ENCODE data around the gene USP16.
"Not testable (repeated sequence)": the region's sequence is repeated elsewhere in the genome, so short reads cannot be mapped to it uniquely, and the experiment has no call there.

The USP16 gene

GRCh38 chr21:29056005-29056404 lies 31.5 kb downstream of the USP16 start:
- Mint-ChIP-seq H3K36me3 (peaks cover 10 to 14% of the 10 kb centered on the region in 2 donors), H3K27ac (peak overlapping the region; percentile 9), H3K4me3 (no peak overlapping the region), H3K9me3 (no peaks in the 10 kb centered on the region), H3K27me3 (no peaks in the 10 kb centered on the region), H3K4me1 (peaks cover 0 to 7% of the 10 kb centered on the region in 2 donors)
- ATAC-seq (replicated peaks) (no peak), DNase-seq (no peak)

GRCh38 chr21:29056538-29057050 lies 32.1 kb downstream of the USP16 start:
- Mint-ChIP-seq H3K27me3 (no peaks in the 10 kb centered on the region), H3K27ac (peak overlapping the region; percentile 9), H3K4me3 (no peak overlapping the region), H3K9me3 (no peaks in the 10 kb centered on the region), H3K4me1 (peaks cover 0 to 7% of the 10 kb centered on the region in 2 donors), H3K36me3 (peaks cover 15 to 20% of the 10 kb centered on the region in 2 donors)
- ATAC-seq (replicated peaks) (no peak), DNase-seq (no peak)

- H3K4me3 Mint-ChIP-seq = no peak overlapping the region
- H3K27ac Mint-ChIP-seq = peak overlapping the region; percentile 57
- H3K4me1 Mint-ChIP-seq = peaks cover 5 to 9% of the 10 kb centered on the region in 2 donors
- no peaks in the 10 kb centered on the region for H3K9me3 Mint-ChIP-seq
- peak; percentile 80 to 93 for ATAC-seq (replicated peaks)
- no peak for DNase-seq
- H3K36me3 Mint-ChIP-seq = peaks cover 29 to 51% of the 10 kb centered on the region in 2 donors
- H3K27me3 Mint-ChIP-seq = no peaks in the 10 kb centered on the region
Measured at GRCh38 chr21:29064850-29065481, 40.5 kb downstream of the USP16 start.

GRCh38 chr21:29072873-29073221 lies 48.4 kb downstream of the USP16 start:
- ATAC-seq (replicated peaks) (no peak), DNase-seq (no peak)
- Mint-ChIP-seq H3K27ac (peak overlapping the region; percentile 100), H3K36me3 (peaks cover 20 to 30% of the 10 kb centered on the region in 2 donors), H3K4me3 (peak overlapping the region; percentile 97 to 99), H3K27me3 (no peaks in the 10 kb centered on the region), H3K4me1 (peaks cover 28 to 33% of the 10 kb centered on the region in 2 donors), H3K9me3 (peaks cover 0 to 1% of the 10 kb centered on the region in 2 donors)

- peak within 1 kb of the TSS; percentile 100 for H3K27ac Mint-ChIP-seq
- peak; percentile 99 for DNase-seq
- no peaks in the 10 kb centered on the region for H3K27me3 Mint-ChIP-seq
- peaks cover 28 to 39% of the 10 kb centered on the region in 2 donors for H3K4me1 Mint-ChIP-seq
- H3K4me3 Mint-ChIP-seq = peak within 1 kb of the TSS; percentile 97 to 99
- peaks cover 0 to 1% of the 10 kb centered on the region in 2 donors for H3K9me3 Mint-ChIP-seq
- ATAC-seq (replicated peaks) = peak; percentile 91 to 93
- peaks cover 20 to 30% of the 10 kb centered on the region in 2 donors for H3K36me3 Mint-ChIP-seq
Measured at GRCh38 chr21:29073222-29074006, 48.9 kb downstream of the USP16 start, which contains the start of gene CCT8. Gene CCT8 (minus strand): TSS chr21:29073648. CDS start chr21:29073590, 58 bp downstream.

- Mint-ChIP-seq H3K9me3 (peaks cover 0 to 1% of the 10 kb centered on the region in 2 donors), H3K27me3 (no peaks in the 10 kb centered on the region), H3K4me1 (peaks cover 33 to 45% of the 10 kb centered on the region in 2 donors), H3K4me3 (peak overlapping the region; percentile 97 to 99), H3K36me3 (peaks cover 20 to 35% of the 10 kb centered on the region in 2 donors), H3K27ac (peak overlapping the region; percentile 100)
- ATAC-seq (replicated peaks) = peak; percentile 29 to 34
- DNase-seq = no peak
Measured at GRCh38 chr21:29074007-29074376, 49.5 kb downstream of the USP16 start.

GRCh38 chr21:29074783-29075182 lies 50.3 kb downstream of the USP16 start:
- peaks cover 39 to 53% of the 10 kb centered on the region in 2 donors for H3K4me1 Mint-ChIP-seq
- peaks cover 0 to 1% of the 10 kb centered on the region in 2 donors for H3K9me3 Mint-ChIP-seq
- no peak for DNase-seq
- H3K27me3 Mint-ChIP-seq = no peaks in the 10 kb centered on the region
- peak overlapping the region; percentile 57 for H3K27ac Mint-ChIP-seq
- no peak for ATAC-seq (replicated peaks)
- peak overlapping the region in 1 of 2 donors; percentile 45 for H3K4me3 Mint-ChIP-seq
- H3K36me3 Mint-ChIP-seq = peaks cover 18 to 32% of the 10 kb centered on the region in 2 donors

- H3K27me3 Mint-ChIP-seq = no peaks in the 10 kb centered on the region
- H3K4me3 Mint-ChIP-seq = peak overlapping the region in 1 of 2 donors; percentile 92
- DNase-seq (no peak), ATAC-seq (replicated peaks) (no peak)
- peaks cover 48 to 62% of the 10 kb centered on the region in 2 donors for H3K4me1 Mint-ChIP-seq
- peaks cover 0 to 1% of the 10 kb centered on the region in 2 donors for H3K9me3 Mint-ChIP-seq
- H3K36me3 Mint-ChIP-seq = peaks cover 21 to 32% of the 10 kb centered on the region in 2 donors
- H3K27ac Mint-ChIP-seq = peak overlapping the region; percentile 98
Measured at GRCh38 chr21:29075706-29076466, 51.4 kb downstream of the USP16 start.

GRCh38 chr21:29076731-29077640 lies 52.5 kb downstream of the USP16 start:
- peak overlapping the region; percentile 98 for H3K27ac Mint-ChIP-seq
- H3K27me3 Mint-ChIP-seq; ATAC-seq (replicated peaks); H3K9me3 Mint-ChIP-seq: not testable (repeated sequence)
- peak; percentile 82 for DNase-seq
- peak overlapping the region; percentile 92 to 94 for H3K4me3 Mint-ChIP-seq
- H3K4me1 Mint-ChIP-seq = peaks cover 42 to 55% of the 10 kb centered on the region in 2 donors
- peaks cover 16 to 25% of the 10 kb centered on the region in 2 donors for H3K36me3 Mint-ChIP-seq

GRCh38 chr21:29077651-29078090 lies 53.2 kb downstream of the USP16 start:
- H3K4me1 Mint-ChIP-seq = peaks cover 38 to 48% of the 10 kb centered on the region in 2 donors

GRCh38 chr21:29078869-29079767 lies 54.6 kb downstream of the USP16 start:
- Mint-ChIP-seq H3K36me3 (peaks cover 6 to 11% of the 10 kb centered on the region in 2 donors), H3K9me3 (peaks cover 0 to 1% of the 10 kb centered on the region in 2 donors), H3K4me1 (peaks cover 33 to 43% of the 10 kb centered on the region in 2 donors), H3K27me3 (no peaks in the 10 kb centered on the region), H3K4me3 (peak overlapping the region; percentile 29 to 44), H3K27ac (peak overlapping the region; percentile 80)
- peak; percentile 74 for DNase-seq
- peak; percentile 81 to 88 for ATAC-seq (replicated peaks)

More at GRCh38 chr21:29077651-29078090, 53.2 kb downstream of the USP16 start:
- Mint-ChIP-seq H3K27ac (peak overlapping the region; percentile 98), H3K27me3 (no peaks in the 10 kb centered on the region), H3K36me3 (peaks cover 11 to 20% of the 10 kb centered on the region in 2 donors), H3K9me3 (peaks cover 0 to 1% of the 10 kb centered on the region in 2 donors), H3K4me3 (peak overlapping the region; percentile 92 to 94)
- DNase-seq (peak; percentile 11), ATAC-seq (replicated peaks) (no peak)

GRCh38 chr21:29080454-29080941 lies 56.0 kb downstream of the USP16 start:
- Mint-ChIP-seq H3K27ac (peak overlapping the region; percentile 80), H3K4me1 (peaks cover 30 to 39% of the 10 kb centered on the region in 2 donors), H3K27me3 (no peaks in the 10 kb centered on the region), H3K36me3 (peaks cover 6 to 10% of the 10 kb centered on the region in 2 donors), H3K9me3 (peaks cover 0 to 1% of the 10 kb centered on the region in 2 donors), H3K4me3 (peak overlapping the region; percentile 32 to 44)
- ATAC-seq (replicated peaks) (no peak), DNase-seq (no peak)
